Cerebellar cortex (tissue), 1 donor: Measurements from ENCODE around the gene AGBL4.
"Not testable (repeated sequence)": the region's sequence is repeated elsewhere in the genome, so short reads cannot be mapped to it uniquely, and the experiment has no call there.

ENCODE experiments used
- DNase-seq: peaks from one replicate; pipeline ENCODE4 v3.0.0-alpha.2; 2015; ENCODE audit warnings: low spot score

The AGBL4 gene

GRCh38 chr1:49026230-49026811, 997.4 kb downstream of the AGBL4 start:
- DNase-seq = no peak

GRCh38 chr1:49016030-49016977, 1007.5 kb downstream of the AGBL4 start:
- no peak for DNase-seq

- DNase-seq = no peak
Observed at GRCh38 chr1:49013079-49013478, 1010.7 kb downstream of the AGBL4 start.

GRCh38 chr1:49002981-49003380, 1020.8 kb downstream of the AGBL4 start:
- not testable (repeated sequence) for DNase-seq

- DNase-seq = no peak
Observed at GRCh38 chr1:48999321-48999720, 1024.4 kb downstream of the AGBL4 start.

- no peak for DNase-seq
Observed at GRCh38 chr1:48996311-48996710, 1027.4 kb downstream of the AGBL4 start.

- no peak for DNase-seq
Observed at GRCh38 chr1:48988633-48989197, 1035.0 kb downstream of the AGBL4 start.

GRCh38 chr1:48979940-48980339, 1043.8 kb downstream of the AGBL4 start:
- DNase-seq = no peak

- no peak for DNase-seq
Observed at GRCh38 chr1:48978413-48978812, 1045.3 kb downstream of the AGBL4 start.

GRCh38 chr1:48977273-48977672, 1046.5 kb downstream of the AGBL4 start:
- no peak for DNase-seq

- DNase-seq = no peak
Observed at GRCh38 chr1:48969971-48970370, 1053.8 kb downstream of the AGBL4 start.

- no peak for DNase-seq
Observed at GRCh38 chr1:48967318-48967717, 1056.4 kb downstream of the AGBL4 start.

- no peak for DNase-seq
Observed at GRCh38 chr1:48966583-48966982, 1057.2 kb downstream of the AGBL4 start.

- no peak for DNase-seq
Observed at GRCh38 chr1:48960320-48960719, 1063.4 kb downstream of the AGBL4 start.

- DNase-seq = no peak
Observed at GRCh38 chr1:48955774-48956173, 1068.0 kb downstream of the AGBL4 start.

- DNase-seq = no peak
Observed at GRCh38 chr1:48953617-48954016, 1070.1 kb downstream of the AGBL4 start.

- DNase-seq = no peak
Observed at GRCh38 chr1:48948562-48948961, 1075.2 kb downstream of the AGBL4 start.

GRCh38 chr1:48947761-48948537, 1075.8 kb downstream of the AGBL4 start:
- peak; percentile 3 for DNase-seq

- no peak for DNase-seq
Observed at GRCh38 chr1:48946070-48946469, 1077.7 kb downstream of the AGBL4 start.

GRCh38 chr1:48944811-48945210, 1078.9 kb downstream of the AGBL4 start:
- no peak for DNase-seq

GRCh38 chr1:48943826-48944225, 1079.9 kb downstream of the AGBL4 start:
- no peak for DNase-seq

GRCh38 chr1:48943393-48943792, 1080.4 kb downstream of the AGBL4 start:
- no peak for DNase-seq
